Measurements from ENCODE around the gene PET117.
"Not testable (repeated sequence)": the region's sequence is repeated elsewhere in the genome, so short reads cannot be mapped to it uniquely, and the experiment has no call there.

Gene PET117

GRCh38 chr20:18165553-18165952, 27.9 kb downstream of the PET117 start:
- DNase-seq = no peak

DNA sequence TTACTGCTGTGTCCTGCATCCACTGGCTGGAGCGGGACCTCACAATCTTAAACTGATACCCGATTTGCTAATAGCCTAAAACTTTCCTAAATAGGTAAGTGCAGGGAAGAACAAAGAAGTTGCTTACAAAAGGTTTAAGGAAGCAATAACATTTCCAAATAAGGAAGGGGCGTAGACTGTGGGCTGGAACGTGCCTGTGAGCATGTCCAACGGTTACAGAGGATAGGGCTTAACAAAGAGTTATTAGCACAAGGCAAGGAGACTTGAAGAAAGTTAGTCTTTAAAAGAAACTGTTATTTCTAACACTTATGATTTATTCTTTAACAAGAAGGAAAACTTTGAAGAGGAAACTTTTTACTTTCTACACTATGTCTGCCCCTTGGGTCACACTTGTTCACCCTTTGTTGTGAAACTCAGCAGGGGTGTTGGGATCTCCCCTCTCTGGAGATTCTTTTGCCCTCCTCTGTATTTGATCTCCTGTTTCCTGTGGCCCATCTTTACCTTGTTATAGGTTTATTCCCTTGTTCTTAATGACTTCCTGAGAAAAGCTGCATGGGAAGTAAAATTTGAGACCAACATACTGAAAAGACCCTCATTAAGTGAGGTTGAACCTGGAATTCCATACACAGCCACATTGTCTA, 28.7 kb downstream of the PET117 start:
- no peak for DNase-seq

- no peak for DNase-seq
These were observed 29.3 kb downstream of the PET117 start for GRCh38 chr20:18166950-18167349.

DNA sequence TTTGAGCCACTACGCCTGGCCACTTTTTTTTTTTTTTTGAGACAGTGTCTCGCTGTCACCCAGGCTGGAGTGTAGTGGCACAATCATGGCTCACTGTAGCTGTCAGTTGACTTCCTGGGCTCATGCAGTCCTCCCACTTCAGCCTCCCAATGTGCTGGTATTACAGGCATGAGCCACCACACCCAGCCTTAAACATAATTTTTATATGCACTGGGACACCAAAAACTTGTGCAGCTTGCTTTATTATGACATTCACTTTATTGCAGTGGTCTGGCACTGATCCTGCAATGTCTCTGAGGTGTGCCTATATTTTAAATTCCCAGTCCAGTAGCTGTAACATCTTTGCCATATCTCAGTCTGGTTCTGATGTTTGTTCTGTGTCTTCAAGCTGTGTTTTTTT, 34.7 kb downstream of the PET117 start:
- no peak for DNase-seq

- DNase-seq = no peak
These were observed 37.4 kb downstream of the PET117 start for GRCh38 chr20:18174906-18175683.

DNA sequence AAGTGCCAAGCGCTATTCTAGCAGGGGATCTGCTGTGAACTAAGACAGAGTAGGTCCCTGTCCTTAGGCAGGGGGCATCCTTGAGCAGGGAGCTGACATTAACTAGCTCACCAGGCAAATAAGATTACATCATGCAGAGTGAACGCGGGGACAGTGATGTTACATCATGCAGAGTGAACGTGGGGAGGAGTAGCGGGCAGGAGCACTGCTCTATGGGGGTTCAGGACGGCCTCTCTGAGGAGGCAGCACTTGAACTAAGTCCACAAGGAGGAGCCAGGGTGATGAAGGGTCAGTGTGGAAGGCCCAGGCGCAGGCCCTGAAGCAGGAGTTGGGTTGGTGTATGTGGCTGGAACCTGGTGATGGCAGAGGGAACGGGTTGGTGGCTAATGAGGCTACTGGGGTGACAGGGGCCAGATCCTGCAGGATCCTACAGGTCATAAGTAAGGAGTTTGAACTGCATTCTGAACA, 38.7 kb downstream of the PET117 start:
- no peak for DNase-seq

- DNase-seq = not testable (repeated sequence)
These were observed 42.7 kb downstream of the PET117 start for GRCh38 chr20:18180366-18180765.

- DNase-seq = no peak
These were observed 43.2 kb downstream of the PET117 start for GRCh38 chr20:18180815-18181214.

- DNase-seq = no peak
These were observed 49.4 kb downstream of the PET117 start for GRCh38 chr20:18187020-18187419.

DNA sequence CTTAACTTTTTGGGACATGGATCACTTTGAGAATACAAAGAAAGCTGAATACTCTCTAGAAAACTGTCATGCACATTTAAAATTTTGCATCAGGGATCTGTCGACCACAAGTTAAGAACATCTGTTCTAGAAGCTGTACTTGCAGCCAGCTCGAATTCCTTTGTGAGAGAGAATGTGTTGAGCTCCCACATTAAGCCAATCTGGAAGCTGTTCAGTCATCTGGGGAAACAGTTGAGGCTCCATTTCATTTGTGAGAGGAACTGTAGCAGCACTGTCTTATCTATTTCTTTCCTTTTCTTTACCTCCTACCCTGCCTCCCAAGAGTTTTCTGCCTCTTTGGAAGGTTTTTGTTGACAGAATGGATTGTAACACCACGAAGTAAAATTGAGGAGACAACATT, 50.8 kb downstream of the PET117 start:
- DNase-seq = no peak

DNA sequence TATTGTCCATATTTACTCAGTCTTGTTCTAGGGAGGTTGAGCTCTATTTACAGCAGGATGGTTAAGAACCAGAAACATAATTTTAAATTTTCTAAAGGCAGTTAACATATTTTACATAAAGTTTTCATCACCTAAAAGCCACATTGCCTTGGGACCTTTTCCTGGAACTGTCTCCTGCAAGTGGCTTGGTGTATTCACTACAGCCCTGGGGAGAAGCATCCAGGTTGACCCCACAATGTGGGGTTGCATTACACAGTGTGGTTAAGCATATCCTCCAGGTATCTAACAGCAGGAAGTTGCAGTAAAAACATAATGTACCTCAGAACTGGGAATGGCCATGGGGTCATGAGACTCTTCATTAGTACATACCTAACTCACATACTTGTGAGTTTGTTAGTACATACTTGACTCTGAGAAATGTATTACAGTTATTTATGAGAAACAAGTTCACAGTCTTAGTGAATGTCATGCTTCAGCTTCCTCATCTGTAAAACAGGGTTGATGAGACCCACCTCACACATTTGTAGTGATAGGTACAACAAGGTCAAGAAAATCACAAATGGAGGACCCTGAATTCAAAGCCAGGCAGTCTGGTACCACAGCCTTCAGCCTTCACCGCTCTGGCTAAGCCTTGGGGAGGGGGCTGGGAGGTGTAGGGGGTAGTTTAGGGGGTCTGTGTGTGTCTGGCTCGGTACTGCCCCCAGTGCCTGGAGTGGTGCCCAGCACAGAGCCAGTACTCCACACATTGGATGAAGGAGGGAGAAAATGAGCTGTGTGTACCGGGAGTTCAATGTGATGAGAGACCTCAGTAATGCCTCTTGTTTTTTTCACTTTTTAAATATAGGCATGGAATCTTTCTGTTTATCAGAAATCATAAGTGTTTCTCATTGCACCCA, 52.9 kb downstream of the PET117 start:
- DNase-seq = no peak

GRCh38 chr20:18191306-18191705, 53.6 kb downstream of the PET117 start:
- no peak for DNase-seq
